SU-DHL-6 (cell line): Measurements from ENCODE around the gene LRRK1.

Experiments
- H2AFZ ChIP-seq: fragments of 200-600 bp; sonication (generic); 2 replicates; pipeline ENCODE4 v1.6.1; 2014; ENCODE audit warnings: low read depth, mild to moderate bottlenecking, moderate library complexity, mixed read lengths, antibody characterized with exemption, low read length; ENCODE audit not compliant: severe bottlenecking
- H3F3A ChIP-seq: fragments of 200-600 bp; shearing (Covaris generic); 2 replicates; pipeline ENCODE4 v1.6.0; 2016; ENCODE audit warnings: antibody characterized with exemption, mild to moderate bottlenecking; ENCODE audit not compliant: insufficient read depth
- H3K27ac ChIP-seq: fragments of 200-600 bp; sonication (generic); 2 replicates; pipeline ENCODE4 v1.5.1; 2016; ENCODE audit warnings: low read depth, mild to moderate bottlenecking, low read length, moderate library complexity, mixed read lengths
- H3K27me3 ChIP-seq: fragments of 200-600 bp; sonication (generic), shearing (Covaris generic); 2 replicates; pipeline ENCODE4 v1.6.0; 2014; ENCODE audit warnings: mild to moderate bottlenecking, low read length
- H3K36me3 ChIP-seq: fragments of 200-600 bp; sonication (generic); 2 replicates; pipeline ENCODE4 v1.6.1; 2014; ENCODE audit warnings: mild to moderate bottlenecking, low read length, mixed read lengths
- H3K4me2 ChIP-seq: fragments of 300-600, 200-600 bp; shearing (Covaris generic), sonication (generic); 2 replicates; pipeline ENCODE4 v1.6.0; 2014; ENCODE audit warnings: low read length, low read depth, mild to moderate bottlenecking; ENCODE audit not compliant: poor library complexity, severe bottlenecking
- H3K4me3 ChIP-seq: fragments of 200-600 bp; sonication (generic); 2 replicates; pipeline ENCODE4 v1.5.1; 2014; ENCODE audit warnings: antibody characterized with exemption, low read length, mild to moderate bottlenecking, mixed read lengths; ENCODE audit not compliant: insufficient read depth, poor library complexity, severe bottlenecking
- H3K79me2 ChIP-seq: fragments of 200-600 bp; sonication (generic); 2 replicates; pipeline ENCODE4 v1.6.1; 2014; ENCODE audit warnings: mild to moderate bottlenecking, low read length, moderate library complexity; ENCODE audit not compliant: insufficient read depth
- H3K9ac ChIP-seq: fragments of 200-600 bp; sonication (generic); 2 replicates; pipeline ENCODE4 v1.7.0; 2014; ENCODE audit warnings: mild to moderate bottlenecking, low read length
- H3K9me2 ChIP-seq: fragments of 200-600 bp; sonication (generic); replicated peaks from 2 replicates; pipeline ENCODE4 v1.6.1; 2014; ENCODE audit warnings: low read length; ENCODE audit not compliant: insufficient read depth
- H3K9me3 ChIP-seq: fragments of 200-600 bp; sonication (generic); 2 replicates; pipeline ENCODE4 v1.6.1; 2014; ENCODE audit warnings: low read length, mixed read lengths; ENCODE audit not compliant: insufficient read depth
- H4K20me1 ChIP-seq: fragments of 200-600 bp; sonication (generic); 2 replicates; pipeline ENCODE4 v1.6.1; 2014; ENCODE audit warnings: low read depth, mild to moderate bottlenecking, antibody characterized with exemption, low read length, moderate library complexity, mixed read lengths
- EZH2phosphoT487 ChIP-seq: fragments of 200-600 bp; sonication (generic), shearing (Covaris generic); conservative IDR thresholded peaks from 2 replicates; pipeline ENCODE4 v1.6.1; 2018; ENCODE audit warnings: mild to moderate bottlenecking, antibody characterized with exemption, low read length, moderate library complexity, mixed read lengths
- TF ChIP-seq, protein P1 (sequence below): fragments of 200-600 bp; sonication (generic); IDR thresholded peaks from one replicate; pipeline ENCODE4 v1.5.1; 2017; ENCODE audit warnings: antibody characterized with exemption, mild to moderate bottlenecking, low read length, moderate library complexity; ENCODE audit not compliant: insufficient read depth, poor library complexity, severe bottlenecking

Gene LRRK1

DNA sequence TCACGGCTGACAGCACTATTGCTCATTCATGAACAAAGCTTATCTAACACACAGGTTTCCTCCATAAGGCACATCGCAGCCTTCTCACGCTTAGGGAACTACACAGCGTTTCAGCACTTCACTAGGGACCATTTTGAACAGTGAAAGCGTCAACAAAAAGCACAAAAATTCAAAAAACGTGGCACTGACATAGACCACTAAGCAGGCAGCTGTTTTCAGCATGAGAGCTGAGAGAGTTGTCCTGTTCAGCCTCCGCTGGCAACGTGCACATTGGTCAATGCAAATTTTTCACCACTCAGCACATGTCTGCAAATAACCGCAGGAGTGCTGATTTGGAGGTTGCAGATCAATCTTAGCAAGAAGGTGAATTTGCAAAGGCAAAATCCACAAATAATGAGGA is 109.2 kb downstream of the LRRK1 start:
- no peak overlapping the region for H3K4me2 ChIP-seq
- H3K9me3 ChIP-seq: no peaks in the 10 kb centered on the region
- H2AFZ ChIP-seq: no peak overlapping the region
- H3K27ac ChIP-seq: no peak overlapping the region
- H3F3A ChIP-seq: peaks cover 5% of the 10 kb centered on the region; the same call in 1 of the 2 replicates
- no peak overlapping the region for H3K9ac ChIP-seq
- H3K27me3 ChIP-seq: no peaks in the 10 kb centered on the region
- H3K79me2 ChIP-seq: peaks cover 3% of the 10 kb centered on the region; the same call in 1 of the 2 replicates
- peaks cover 32% of the 10 kb centered on the region for H3K36me3 ChIP-seq
- H3K4me3 ChIP-seq: no peak overlapping the region
- no peaks in the 10 kb centered on the region for H4K20me1 ChIP-seq
- H3K9me2 ChIP-seq: no peaks in the 10 kb centered on the region
- TF ChIP-seq, protein P1, sequence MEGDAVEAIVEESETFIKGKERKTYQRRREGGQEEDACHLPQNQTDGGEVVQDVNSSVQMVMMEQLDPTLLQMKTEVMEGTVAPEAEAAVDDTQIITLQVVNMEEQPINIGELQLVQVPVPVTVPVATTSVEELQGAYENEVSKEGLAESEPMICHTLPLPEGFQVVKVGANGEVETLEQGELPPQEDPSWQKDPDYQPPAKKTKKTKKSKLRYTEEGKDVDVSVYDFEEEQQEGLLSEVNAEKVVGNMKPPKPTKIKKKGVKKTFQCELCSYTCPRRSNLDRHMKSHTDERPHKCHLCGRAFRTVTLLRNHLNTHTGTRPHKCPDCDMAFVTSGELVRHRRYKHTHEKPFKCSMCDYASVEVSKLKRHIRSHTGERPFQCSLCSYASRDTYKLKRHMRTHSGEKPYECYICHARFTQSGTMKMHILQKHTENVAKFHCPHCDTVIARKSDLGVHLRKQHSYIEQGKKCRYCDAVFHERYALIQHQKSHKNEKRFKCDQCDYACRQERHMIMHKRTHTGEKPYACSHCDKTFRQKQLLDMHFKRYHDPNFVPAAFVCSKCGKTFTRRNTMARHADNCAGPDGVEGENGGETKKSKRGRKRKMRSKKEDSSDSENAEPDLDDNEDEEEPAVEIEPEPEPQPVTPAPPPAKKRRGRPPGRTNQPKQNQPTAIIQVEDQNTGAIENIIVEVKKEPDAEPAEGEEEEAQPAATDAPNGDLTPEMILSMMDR: no peak
- no peak for TF ChIP-seq EZH2phosphoT487

DNA sequence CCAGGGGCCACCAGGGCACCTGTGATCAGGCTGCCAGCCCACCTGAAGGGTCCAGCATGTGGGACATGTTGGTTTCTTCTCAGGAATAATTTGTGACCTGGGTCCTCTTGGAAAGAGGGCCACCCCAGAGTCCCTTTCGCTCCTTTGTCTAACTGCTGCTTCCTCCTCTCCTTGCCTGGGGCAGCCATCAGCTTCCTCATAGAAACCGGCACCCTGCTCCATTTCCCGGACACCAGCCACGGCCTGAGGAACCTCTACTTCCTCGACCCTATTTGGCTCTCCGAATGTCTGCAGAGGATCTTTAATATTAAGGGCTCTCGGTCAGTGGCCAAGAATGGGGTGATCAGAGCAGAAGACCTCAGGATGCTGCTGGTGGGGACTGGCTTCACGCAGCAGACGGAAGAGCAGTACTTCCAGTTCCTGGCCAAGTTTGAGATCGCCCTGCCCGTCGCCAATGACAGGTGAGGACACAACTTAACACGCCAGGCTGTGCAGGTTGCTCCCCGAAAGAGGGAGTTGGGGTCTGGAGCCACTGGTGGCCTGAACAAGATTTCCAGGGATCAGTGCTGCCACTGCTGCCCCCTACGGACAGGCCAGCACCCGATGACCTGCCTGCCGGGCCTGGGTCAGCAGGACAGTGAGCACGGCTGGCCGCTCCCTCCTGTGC is 109.7 kb downstream of the LRRK1 start:
- Histone ChIP-seq H3K4me2 (no peak overlapping the region), H3K4me3 (no peak overlapping the region), H3K79me2 (peaks cover 9% of the 10 kb centered on the region), H3K9me2 (no peaks in the 10 kb centered on the region), H4K20me1 (no peaks in the 10 kb centered on the region), H3K9ac (no peak overlapping the region), H3K36me3 (peaks cover 35% of the 10 kb centered on the region), H3K9me3 (no peaks in the 10 kb centered on the region), H2AFZ (no peak overlapping the region), H3K27me3 (no peaks in the 10 kb centered on the region), H3K27ac (no peak overlapping the region), H3F3A (peaks cover 10% of the 10 kb centered on the region)
- TF ChIP-seq, protein P1: no peak
- TF ChIP-seq EZH2phosphoT487: no peak

DNA sequence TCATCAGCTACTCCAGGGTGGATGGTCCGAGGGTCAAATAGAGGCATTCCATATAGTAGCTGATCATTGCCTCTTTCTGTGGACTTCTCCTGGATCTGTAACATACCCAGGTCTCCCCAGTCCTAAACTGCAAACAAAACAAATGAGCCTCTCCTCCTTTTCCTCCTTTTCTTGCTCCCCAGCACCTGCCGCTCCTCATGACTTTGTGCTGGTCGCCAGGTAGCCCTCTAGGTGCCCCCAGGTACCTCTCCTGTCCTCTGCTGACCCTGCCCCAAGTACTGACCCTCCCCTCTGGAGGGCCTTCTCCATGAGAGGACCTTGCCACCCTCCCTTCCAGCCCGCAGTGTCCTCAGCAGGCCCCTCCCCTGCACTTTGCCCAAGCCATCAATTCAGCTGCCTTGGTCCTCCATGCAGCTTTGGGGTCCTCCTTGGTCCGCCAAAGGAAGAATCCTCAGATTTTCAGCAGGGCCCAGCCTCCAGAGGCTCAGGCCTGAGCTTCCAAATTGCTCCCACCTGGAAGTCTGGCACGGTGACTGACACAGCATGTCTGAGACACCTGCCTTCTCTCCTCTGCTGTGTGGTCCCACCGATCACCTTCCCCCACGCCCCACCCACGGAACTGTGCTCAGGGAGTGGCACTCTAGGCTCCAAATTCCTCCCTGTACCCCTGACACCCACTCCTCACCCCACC is 111.0 kb downstream of the LRRK1 start:
- no peak overlapping the region for H3K27ac ChIP-seq
- H3F3A ChIP-seq: peaks cover 22% of the 10 kb centered on the region
- no peaks in the 10 kb centered on the region for H3K9me2 ChIP-seq
- H3K9ac ChIP-seq: no peak overlapping the region
- H3K9me3 ChIP-seq: no peaks in the 10 kb centered on the region
- H3K36me3 ChIP-seq: peaks cover 44% of the 10 kb centered on the region
- H3K79me2 ChIP-seq: peaks cover 21% of the 10 kb centered on the region
- TF ChIP-seq EZH2phosphoT487: no peak
- TF ChIP-seq, protein P1: no peak
- no peak overlapping the region for H2AFZ ChIP-seq
- no peaks in the 10 kb centered on the region for H4K20me1 ChIP-seq
- H3K4me2 ChIP-seq: no peak overlapping the region
- H3K27me3 ChIP-seq: no peaks in the 10 kb centered on the region
- no peak overlapping the region for H3K4me3 ChIP-seq
